Amygdala (tissue), 56 donors: Measurements from ENCODE around the gene PROCR.
"Not testable (repeated sequence)": the region's sequence is repeated elsewhere in the genome, so short reads cannot be mapped to it uniquely, and the experiment has no call there.

Source experiments
- DNase-seq, 56 donors: peaks; one replicate each; lab custom pipeline; 2025; lab: John Stamatoyannopoulos, UW

The PROCR gene

GRCh38 chr20:35160341-35160740 is 11.5 kb upstream of the PROCR start:
- DNase-seq: not testable (repeated sequence)

GRCh38 chr20:35164531-35164930 is 7.3 kb upstream of the PROCR start:
- not testable (repeated sequence) for DNase-seq

GRCh38 chr20:35165221-35166185 is 6.4 kb upstream of the PROCR start:
- DNase-seq: no peak

- peak in 7 of 56 donors; percentile 2 to 26 (median 10) for DNase-seq
Measured at GRCh38 chr20:35166242-35166830, 5.5 kb upstream of the PROCR start.

- DNase-seq: no peak
Measured at GRCh38 chr20:35167787-35168186, 4.1 kb upstream of the PROCR start.

- DNase-seq: not testable (repeated sequence)
Measured at GRCh38 chr20:35168701-35169409, 3.0 kb upstream of the PROCR start.

GRCh38 chr20:35171438-35171752 is 477 bp upstream of the PROCR start:
- DNase-seq: no peak

GRCh38 chr20:35172434-35172806 is 548 bp downstream of the PROCR start:
- no peak for DNase-seq

- no peak for DNase-seq
Measured at GRCh38 chr20:35173576-35174192, 1.8 kb downstream of the PROCR start.

- peak in 4 of 56 donors; percentile 3 to 24 (median 10) for DNase-seq
Measured at GRCh38 chr20:35174458-35175216, 2.8 kb downstream of the PROCR start.

GRCh38 chr20:35176132-35176531 is 4.3 kb downstream of the PROCR start:
- no peak for DNase-seq

GRCh38 chr20:35179292-35180212 is 7.7 kb downstream of the PROCR start:
- DNase-seq: no peak

- no peak for DNase-seq
Measured at GRCh38 chr20:35180266-35180665, 8.4 kb downstream of the PROCR start.

GRCh38 chr20:35181731-35182130 is 9.9 kb downstream of the PROCR start:
- DNase-seq: no peak

GRCh38 chr20:35186691-35187289 is 14.9 kb downstream of the PROCR start:
- DNase-seq: not testable (repeated sequence)

GRCh38 chr20:35187584-35188190 is 15.8 kb downstream of the PROCR start:
- DNase-seq: no peak

- not testable (repeated sequence) for DNase-seq
Measured at GRCh38 chr20:35189223-35189622, 17.4 kb downstream of the PROCR start.

GRCh38 chr20:35190556-35190955 is 18.7 kb downstream of the PROCR start:
- no peak for DNase-seq
